ENCODE results near the gene PEX14.

The PEX14 gene

DNA sequence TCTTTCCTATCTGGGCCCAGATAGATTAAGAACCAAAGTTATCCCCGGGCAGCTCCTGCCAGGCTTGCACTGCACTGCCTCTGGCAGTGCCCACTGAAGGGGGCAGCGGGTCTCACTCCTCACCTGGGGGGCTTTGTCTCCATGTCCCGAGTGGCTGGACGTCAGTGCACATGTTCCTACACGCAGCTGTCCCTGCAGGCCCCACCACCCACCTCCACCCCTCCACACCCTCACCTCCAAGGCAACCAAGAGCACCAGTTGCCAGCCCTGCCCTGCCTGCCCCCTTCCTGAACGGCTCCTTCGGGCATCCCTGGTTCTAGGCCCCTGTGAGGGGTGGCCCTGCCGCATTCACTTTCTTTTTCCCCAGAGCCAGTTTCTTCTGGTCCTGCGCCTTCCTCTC, 147.2 kb downstream of the PEX14 start:
- no peak for DNase-seq

GRCh38 chr1:10622910-10623685, 148.3 kb downstream of the PEX14 start:
- no peak for DNase-seq

- DNase-seq = no peak
These were observed 149.0 kb downstream of the PEX14 start for GRCh38 chr1:10623686-10624145.

DNA sequence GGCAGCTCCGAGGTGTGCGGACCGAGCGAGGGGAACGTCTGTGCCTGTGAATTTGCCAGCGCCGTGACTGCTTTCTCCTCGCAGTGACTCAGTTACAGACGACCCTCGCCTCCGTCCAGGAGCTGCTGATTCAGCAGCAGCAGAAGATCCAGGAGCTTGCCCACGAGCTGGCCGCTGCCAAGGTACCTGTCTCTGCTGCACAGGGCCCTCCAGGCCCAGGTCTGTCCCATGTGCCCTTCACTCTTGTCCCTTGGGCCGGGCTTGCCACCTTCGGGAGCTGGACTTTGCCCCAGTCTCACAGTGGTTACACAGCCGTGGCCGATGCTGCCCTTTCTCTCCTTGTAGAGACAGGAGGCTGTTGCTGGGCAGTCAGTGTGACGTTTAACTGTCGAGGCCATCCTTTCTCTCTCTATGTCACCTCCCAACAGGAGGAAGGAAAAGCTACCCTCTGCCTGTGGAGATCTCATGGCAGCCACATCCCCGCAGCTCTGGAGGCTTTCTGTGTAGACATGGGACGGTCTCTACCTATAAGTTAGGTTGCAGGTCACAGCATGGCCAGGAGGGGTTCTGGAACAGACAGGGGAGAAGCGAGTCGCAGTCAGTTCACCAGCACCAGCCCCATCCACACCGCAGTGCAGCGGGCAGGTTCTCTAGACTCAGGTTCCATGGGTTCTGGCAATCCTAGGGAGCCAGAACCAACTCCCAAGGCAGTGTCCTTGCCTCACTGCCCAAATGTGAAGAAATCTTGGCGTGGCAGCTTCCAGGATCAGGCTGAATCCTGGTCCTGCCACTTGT, 149.7 kb downstream of the PEX14 start:
- DNase-seq = no peak

DNA sequence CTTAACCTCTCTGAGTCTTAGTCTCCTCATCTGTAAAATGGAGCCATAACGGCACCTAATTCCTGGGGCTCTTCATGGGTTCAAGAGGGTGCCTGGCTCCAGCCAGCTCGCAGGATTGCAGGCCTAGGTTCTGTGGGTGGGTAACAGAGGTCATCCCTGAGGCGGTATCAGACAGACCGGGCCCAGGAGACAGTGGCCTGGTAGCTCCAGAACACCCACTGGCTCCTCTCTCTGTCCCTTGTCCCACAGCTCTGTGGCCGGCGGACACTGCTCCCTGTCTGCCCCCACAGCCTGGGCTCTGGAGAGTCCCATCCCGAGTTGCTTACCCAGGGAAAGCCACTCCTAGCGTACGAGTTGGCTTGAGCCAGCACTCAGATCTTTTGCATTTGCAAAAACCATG, 150.3 kb downstream of the PEX14 start:
- no peak for DNase-seq

DNA sequence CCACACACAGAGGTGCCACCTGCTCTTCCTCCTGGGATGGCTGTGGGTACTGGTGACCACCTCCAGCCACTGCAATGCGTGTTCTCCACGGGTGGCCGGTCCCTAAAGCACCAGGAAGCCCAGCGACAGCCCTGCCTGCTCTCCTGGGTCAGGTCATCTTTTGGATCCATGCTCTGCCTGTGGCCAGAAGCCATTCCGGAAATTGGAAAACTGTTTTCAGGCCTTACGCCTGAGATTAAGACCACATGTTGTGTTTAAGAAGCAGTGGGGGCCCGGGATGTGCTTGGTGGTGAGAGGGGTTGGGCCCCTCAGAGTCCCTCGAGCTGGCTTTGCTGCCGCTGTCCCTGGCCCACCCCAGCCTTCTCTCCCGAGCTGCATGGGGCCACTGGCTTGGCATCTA, 150.8 kb downstream of the PEX14 start:
- DNase-seq = no peak

DNA sequence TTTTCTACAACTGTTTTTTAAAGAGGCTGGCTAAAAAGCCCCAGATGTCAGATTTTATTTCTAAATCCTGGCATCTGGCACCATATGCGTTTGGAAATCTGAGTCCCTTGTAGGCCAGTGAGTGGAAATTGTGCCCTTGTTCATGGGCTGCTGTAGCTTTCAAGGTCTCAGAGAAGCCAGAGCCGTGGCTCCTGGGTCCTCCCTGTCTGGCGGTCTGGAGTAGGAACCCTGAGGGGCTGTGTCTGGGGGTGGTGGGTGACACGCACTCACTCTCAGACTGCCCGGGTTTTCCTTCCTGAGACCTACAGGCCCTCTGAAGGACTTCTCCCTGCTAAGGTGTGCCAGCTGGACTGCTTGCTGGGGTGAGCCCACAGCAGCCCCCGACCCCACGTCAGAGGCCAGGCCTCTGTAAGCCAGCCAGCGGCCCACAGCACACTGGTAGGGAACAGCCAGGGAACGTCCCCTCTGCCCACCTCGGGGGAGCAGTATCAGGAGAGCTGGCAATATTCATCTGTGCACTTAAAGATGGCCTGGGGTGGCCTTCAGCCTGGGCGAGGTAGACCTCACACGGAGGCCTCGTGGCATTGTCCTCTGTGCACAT, 151.5 kb downstream of the PEX14 start:
- no peak for DNase-seq

GRCh38 chr1:10626791-10627410, 152.2 kb downstream of the PEX14 start:
- DNase-seq = no peak

DNA sequence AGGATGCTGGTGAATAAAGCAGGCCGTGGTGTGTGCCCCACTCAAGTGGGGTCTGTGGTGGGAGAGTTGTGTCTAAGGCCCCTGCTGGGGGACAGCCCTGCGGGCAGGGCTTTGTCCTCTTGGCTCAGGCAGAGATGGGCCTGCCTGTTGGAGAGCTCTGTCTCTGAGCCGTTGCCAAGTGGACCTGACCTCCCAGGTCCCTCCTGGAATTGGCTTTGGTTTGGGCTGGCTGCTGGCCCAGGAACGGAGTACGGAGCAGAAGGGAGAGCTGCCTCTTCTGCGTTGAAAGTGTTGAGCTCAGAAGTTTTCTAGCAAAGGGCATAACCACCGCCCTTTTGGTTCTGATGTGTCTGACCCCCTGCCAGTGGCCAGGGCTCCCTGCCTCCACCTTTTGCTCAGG, 153.9 kb downstream of the PEX14 start:
- no peak for DNase-seq

DNA sequence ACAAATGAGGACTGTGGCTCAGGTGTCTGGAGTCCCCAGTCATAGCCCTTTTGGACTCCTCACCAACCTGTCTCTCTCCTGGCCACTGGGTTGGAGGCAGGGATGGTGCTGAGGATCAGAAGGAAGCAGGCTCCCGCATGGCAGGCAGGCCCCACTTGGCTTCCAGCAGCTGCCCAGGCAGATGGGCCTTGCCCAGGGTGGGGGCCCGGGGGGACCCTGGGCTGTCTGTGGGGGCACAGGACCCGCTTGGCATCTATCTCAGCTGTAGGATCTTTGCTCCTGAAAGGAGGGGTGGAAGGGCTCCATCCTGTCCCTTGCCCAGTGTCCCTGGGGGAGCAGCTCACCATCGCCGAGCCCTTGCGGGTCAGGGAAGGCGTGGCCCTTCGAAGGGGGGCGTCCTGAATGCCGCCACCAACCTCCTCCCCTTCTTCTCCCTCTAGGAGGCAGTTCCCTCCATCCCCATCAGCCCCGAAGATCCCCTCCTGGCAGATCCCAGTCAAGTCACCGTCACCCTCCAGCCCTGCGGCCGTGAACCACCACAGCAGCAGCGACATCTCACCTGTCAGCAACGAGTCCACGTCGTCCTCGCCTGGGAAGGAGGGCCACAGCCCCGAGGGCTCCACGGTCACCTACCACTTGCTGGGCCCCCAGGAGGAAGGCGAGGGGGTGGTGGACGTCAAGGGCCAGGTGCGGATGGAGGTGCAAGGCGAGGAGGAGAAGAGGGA, 154.5 kb downstream of the PEX14 start:
- no peak for DNase-seq

- DNase-seq = no peak
These were observed 155.2 kb downstream of the PEX14 start for GRCh38 chr1:10629816-10630571.

- DNase-seq = no peak
These were observed 155.9 kb downstream of the PEX14 start for GRCh38 chr1:10630661-10631120.

DNA sequence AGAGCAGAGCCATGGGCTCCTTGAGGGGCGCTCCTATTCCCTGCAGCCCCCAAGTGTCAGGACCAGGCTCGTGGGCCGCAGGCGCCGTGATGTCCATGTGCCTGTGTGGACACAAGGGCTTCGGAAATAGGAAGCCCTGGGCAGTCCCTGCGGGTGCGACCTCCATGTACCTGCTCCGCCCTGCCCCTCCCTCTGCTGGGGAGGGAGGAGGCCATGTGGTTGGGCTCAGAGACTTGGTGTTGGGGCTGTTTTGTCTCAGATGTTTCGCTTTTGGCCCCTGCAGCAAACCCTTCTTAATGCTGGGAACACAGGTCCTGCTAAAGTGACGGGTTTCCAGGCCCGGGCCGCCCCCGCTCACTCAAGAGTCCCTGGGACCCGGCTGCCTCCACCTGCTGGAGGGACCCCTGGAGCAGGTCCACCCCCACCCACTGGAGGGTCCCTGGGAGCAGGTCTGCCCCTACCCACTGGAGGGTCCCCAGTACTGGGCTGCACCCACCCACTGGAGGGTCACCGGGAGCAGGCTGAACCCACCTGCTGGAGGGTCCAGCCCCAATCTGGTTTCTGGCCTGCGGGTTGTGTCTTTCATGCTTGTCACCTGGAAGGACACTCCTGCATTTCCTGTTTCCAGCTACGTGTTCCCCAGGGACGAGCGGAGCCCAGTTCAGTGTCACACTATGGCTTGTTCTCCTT, 156.5 kb downstream of the PEX14 start:
- no peak for DNase-seq

DNA sequence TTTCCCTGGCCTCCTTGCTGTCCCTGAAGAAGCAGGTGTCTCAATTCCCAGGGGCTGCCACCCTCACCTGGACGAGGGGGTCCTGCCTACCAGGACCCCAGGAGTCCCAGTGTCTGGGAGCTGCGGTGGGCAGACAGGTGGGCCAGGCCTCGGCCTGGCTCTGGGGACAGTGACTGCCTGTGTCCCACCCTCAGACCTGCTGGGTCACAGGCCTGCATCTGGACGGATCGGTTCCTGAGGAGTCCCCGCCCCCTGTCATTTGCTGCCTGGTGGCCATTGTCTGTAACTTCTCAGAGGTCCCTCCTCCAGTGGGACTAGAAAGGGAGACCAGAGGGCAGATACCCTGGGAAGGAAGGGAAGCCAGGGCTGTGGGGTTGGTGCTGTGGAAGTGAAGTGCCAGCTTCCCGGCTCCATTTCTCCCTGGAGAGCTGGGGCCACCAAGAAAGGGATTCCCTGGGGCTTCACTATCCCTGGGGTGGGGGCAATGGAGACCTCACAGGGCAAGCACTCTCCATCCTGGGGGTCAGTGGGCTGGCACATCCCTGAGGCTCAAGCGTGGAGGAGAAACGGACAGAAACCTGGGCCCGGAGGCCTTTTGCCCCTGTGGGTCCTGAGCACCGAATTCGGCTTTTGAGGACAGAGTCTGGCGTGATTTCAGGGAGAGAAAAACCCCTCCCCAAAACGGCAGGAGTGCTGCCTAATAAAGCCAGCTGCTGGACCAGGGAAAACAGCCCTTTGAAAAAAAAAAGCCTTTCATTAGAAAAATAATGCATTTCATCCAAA, 157.3 kb downstream of the PEX14 start:
- DNase-seq = peak; percentile 83

GRCh38 chr1:10632691-10633090, 157.9 kb downstream of the PEX14 start:
- no peak for DNase-seq

DNA sequence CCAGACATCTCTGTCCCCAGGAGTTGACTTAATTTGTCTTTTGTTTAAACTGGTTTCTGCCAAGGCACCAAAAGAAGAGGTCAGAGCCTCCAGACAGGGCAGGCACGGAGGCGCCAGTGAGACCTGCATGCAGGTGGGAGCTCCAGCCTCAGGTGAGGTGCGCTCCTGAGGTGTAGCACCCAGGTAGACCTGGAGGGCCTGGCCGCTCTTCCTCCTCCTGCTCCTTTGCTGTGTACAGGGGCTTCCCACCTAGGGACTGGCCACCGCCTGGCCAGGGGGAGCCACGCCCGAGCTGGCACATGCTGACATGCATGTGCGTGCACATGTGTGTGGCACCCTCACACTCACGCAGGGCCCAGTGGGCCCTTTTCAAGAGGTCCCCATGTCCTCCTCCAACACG, 158.7 kb downstream of the PEX14 start:
- no peak for DNase-seq

GRCh38 chr1:10634075-10634427, 159.3 kb downstream of the PEX14 start:
- DNase-seq = no peak

DNA sequence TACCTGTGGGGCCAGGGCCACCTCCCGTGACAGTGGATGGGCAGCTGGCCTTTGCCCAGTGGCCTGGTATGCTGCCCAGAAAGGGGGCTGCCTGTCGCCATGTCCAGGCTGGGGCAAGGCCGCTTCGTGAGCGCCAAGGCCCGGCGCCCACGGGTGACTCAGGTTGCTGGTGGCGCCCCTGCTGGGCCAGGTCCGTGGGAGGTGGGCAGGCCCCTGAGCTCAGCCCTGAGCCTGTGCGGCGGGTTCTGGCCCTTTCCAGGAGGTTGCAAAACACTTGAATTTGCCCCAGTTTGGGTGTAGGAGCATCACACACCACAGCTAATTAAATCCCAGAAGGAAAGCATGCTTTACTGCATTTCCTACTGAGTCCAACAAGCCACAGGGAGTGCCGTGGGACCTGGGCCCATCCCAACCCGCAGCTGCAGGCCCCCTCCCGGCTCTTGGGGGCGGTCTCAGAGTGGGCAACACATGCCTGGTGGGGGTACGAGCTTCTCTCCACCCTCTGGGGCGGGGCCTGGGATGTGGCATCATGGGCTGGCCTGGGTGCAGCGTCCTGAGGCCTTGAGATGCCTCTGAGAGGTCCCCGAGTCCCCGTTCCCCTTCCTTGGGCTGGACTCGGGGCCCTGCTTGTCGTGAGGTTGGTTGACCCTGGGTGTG, 159.8 kb downstream of the PEX14 start:
- DNase-seq = no peak

- DNase-seq = no peak
These were observed 160.5 kb downstream of the PEX14 start for GRCh38 chr1:10635085-10635896.

All from NCI-H510A treated with DMSO at 0.1 percent for 48 hours (cell line).